Neural cell (in vitro differentiated cells): ENCODE measurements around the gene NKX3-2.

ENCODE experiments used
- CTCF ChIP-seq: fragments of 450-650 bp; IDR thresholded peaks from 2 replicates; pipeline ENCODE4 v1.5.1; 2014; ENCODE audit warnings: antibody characterized with exemption, mild to moderate bottlenecking, moderate library complexity; ENCODE audit not compliant: poor library complexity, severe bottlenecking
- EP300 ChIP-seq: fragments of 450-650 bp; conservative IDR thresholded peaks from 2 replicates; pipeline ENCODE4 v1.6.1; 2014; ENCODE audit warnings: antibody characterized with exemption, mild to moderate bottlenecking, moderate library complexity; ENCODE audit not compliant: poor library complexity, severe bottlenecking
- EZH2 ChIP-seq: fragments of 200-600, 300-800 bp; shearing (Covaris generic), sonication (generic); IDR thresholded peaks from 2 replicates; pipeline ENCODE4 v1.6.1; 2014; ENCODE audit warnings: antibody characterized with exemption, low read length, borderline replicate concordance, mild to moderate bottlenecking; ENCODE audit not compliant: insufficient read depth, poor library complexity, severe bottlenecking
- MXI1 ChIP-seq: fragments of 450-650 bp; conservative IDR thresholded peaks from 2 replicates; pipeline ENCODE4 v1.6.1; 2014; ENCODE audit warnings: antibody characterized with exemption, mild to moderate bottlenecking; ENCODE audit not compliant: poor library complexity, severe bottlenecking
- POLR2AphosphoS5 ChIP-seq: IDR thresholded peaks from 2 replicates; pipeline ENCODE4 v1.6.1; 2012
- RAD21 ChIP-seq: fragments of 450-650 bp; conservative IDR thresholded peaks from 2 replicates; pipeline ENCODE4 v1.6.1; 2014; ENCODE audit warnings: antibody characterized with exemption, mild to moderate bottlenecking, moderate library complexity
- REST ChIP-seq: IDR thresholded peaks from 2 replicates; pipeline ENCODE4 v1.6.1; 2012; ENCODE audit warnings: borderline replicate concordance
- TAF1 ChIP-seq: IDR thresholded peaks from 2 replicates; pipeline ENCODE4 v1.6.1; 2012; ENCODE audit warnings: low read depth

GRCh38 chr4:13522282-13523104 is 21.8 kb downstream of the NKX3-2 start:
- TF ChIP-seq POLR2AphosphoS5 (no peak), CTCF (no peak), RAD21 (no peak), REST (no peak), EZH2 (peak; percentile 91), EP300 (no peak), TAF1 (no peak), MXI1 (no peak)
